MM.1S (cell line): Measurements from ENCODE around the gene IFI30.
A peak's percentile ranks its signal among the peaks of the same experiment; 100 is the strongest.

Experiments used
- DNase-seq: peaks from one replicate; pipeline ENCODE4 v3.0.0-alpha.2; 2015
- H2AFZ ChIP-seq: fragments of 300-600 bp; sonication (generic); 2 replicates; pipeline ENCODE4 v1.6.0; 2016; ENCODE audit warnings: antibody characterized with exemption, low read length
- H3F3A ChIP-seq: fragments of 300-600 bp; sonication (generic); 2 replicates; pipeline ENCODE4 v1.6.1; 2016; ENCODE audit warnings: mild to moderate bottlenecking, antibody characterized with exemption, low read length, moderate library complexity, mixed read lengths; ENCODE audit not compliant: insufficient read depth
- H3K27ac ChIP-seq: fragments of 300-600 bp; sonication (generic); 2 replicates; pipeline ENCODE4 v1.5.1; 2016; ENCODE audit warnings: mild to moderate bottlenecking, low read length
- H3K27me3 ChIP-seq: fragments of 300-600 bp; sonication (generic); replicated peaks from 2 replicates; pipeline ENCODE4 v1.6.0; 2016; ENCODE audit warnings: low read length; ENCODE audit not compliant: insufficient read depth
- H3K36me3 ChIP-seq: fragments of 300-600 bp; sonication (generic); replicated peaks from 2 replicates; pipeline ENCODE4 v1.6.1; 2016; ENCODE audit warnings: mild to moderate bottlenecking, low read length, mixed read lengths; ENCODE audit not compliant: insufficient read depth
- H3K4me1 ChIP-seq: fragments of 300-600 bp; sonication (generic); 2 replicates; pipeline ENCODE4 v1.6.1; 2016; ENCODE audit warnings: low read length, mixed read lengths
- H3K4me2 ChIP-seq: fragments of 300-600 bp; sonication (generic); 2 replicates; pipeline ENCODE4 v1.6.0; 2016; ENCODE audit warnings: low read depth, low read length
- H3K4me3 ChIP-seq: fragments of 300-600 bp; sonication (generic); 2 replicates; pipeline ENCODE4 v1.5.1; 2016; ENCODE audit warnings: low read length, mixed read lengths
- H3K79me2 ChIP-seq: fragments of 300-600 bp; sonication (generic); 2 replicates; pipeline ENCODE4 v1.6.1; 2016; ENCODE audit warnings: mixed run types, low read length, mixed read lengths
- H3K9ac ChIP-seq: fragments of 300-600 bp; sonication (generic); 2 replicates; pipeline ENCODE4 v1.6.1; 2016; ENCODE audit warnings: low read length, mixed read lengths
- H3K9me2 ChIP-seq: fragments of 300-600 bp; sonication (generic); replicated peaks from 2 replicates; pipeline ENCODE4 v1.6.1; 2016; ENCODE audit warnings: mild to moderate bottlenecking, low read length, mixed read lengths; ENCODE audit not compliant: insufficient read depth
- H3K9me3 ChIP-seq: fragments of 300-600 bp; sonication (generic); replicated peaks from 2 replicates; pipeline ENCODE4 v1.6.1; 2016; ENCODE audit warnings: mild to moderate bottlenecking, low read length, mixed read lengths; ENCODE audit not compliant: insufficient read depth
- H4K20me1 ChIP-seq: fragments of 300-600 bp; sonication (generic); 2 replicates; pipeline ENCODE4 v1.6.1; 2016; ENCODE audit warnings: mild to moderate bottlenecking, low read length, moderate library complexity, mixed read lengths; ENCODE audit not compliant: insufficient read depth
- EZH2 ChIP-seq: fragments of 300-600 bp; sonication (generic); optimal IDR thresholded peaks from 2 replicates; pipeline ENCODE3; 2017; ENCODE audit warnings: low read depth, mild to moderate bottlenecking, antibody characterized with exemption, low read length, mixed read lengths
- EZH2phosphoT487 ChIP-seq: fragments of 300-600 bp; sonication (generic); IDR thresholded peaks from 2 replicates; pipeline ENCODE4 v1.6.1; 2018; ENCODE audit warnings: antibody characterized with exemption, low read length
- TF ChIP-seq, protein P1 (sequence below): fragments of 300-600 bp; sonication (generic); IDR thresholded peaks from 2 replicates; pipeline ENCODE4 v1.5.1; 2016; ENCODE audit warnings: antibody characterized with exemption, low read length, mixed read lengths

Gene IFI30

DNA sequence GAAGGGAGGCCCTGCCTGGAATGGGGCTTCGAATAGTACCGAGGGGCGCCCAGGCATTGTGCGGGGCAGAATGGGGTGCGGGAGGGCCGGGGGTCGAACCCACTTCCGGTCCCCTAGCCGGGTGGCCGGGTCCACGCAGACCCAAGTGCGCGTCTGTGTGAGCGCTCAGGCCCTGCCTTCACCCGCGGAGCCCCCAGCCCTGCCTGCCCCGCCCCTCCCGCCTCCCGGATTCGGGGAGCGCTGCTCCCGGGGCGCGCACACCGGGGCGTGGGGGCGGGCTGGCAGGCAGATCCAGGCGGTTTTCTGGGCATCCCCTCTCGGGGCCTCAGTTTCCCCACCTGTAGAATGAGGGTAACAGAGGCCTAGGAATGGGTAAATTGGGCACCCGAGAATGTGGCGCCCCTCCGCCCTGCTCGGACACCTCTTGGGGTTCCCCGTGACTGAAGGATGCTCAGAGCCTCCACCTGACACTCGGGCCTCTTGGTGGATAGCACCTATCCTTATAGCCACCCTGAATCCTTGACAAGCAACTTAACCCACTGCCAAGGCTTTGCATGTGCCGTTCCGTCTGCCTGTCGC is 20.0 kb upstream of the IFI30 start:
- Histone ChIP-seq H3K4me1 (0 out of 2 replicates have a peak, but pooled peaks cover 6% of the 10 kb centered on the region), H3K36me3 (no peaks in the 10 kb centered on the region), H2AFZ (peak overlapping the region; percentile 85), H4K20me1 (no peaks in the 10 kb centered on the region), H3K4me2 (peak overlapping the region; percentile 89), H3K4me3 (peak overlapping the region; percentile 86), H3K9me3 (no peaks in the 10 kb centered on the region), H3K9me2 (no peaks in the 10 kb centered on the region), H3K27ac (no peak overlapping the region; the same call in 1 of the 2 replicates), H3K9ac (peak overlapping the region; percentile 92), H3K27me3 (no peaks in the 10 kb centered on the region), H3F3A (peaks cover 12% of the 10 kb centered on the region), H3K79me2 (peaks cover 14% of the 10 kb centered on the region; the same call in 1 of the 2 replicates)
- TF ChIP-seq EZH2phosphoT487 (no peak), EZH2 (no peak)
- DNase-seq: peak; percentile 9

DNA sequence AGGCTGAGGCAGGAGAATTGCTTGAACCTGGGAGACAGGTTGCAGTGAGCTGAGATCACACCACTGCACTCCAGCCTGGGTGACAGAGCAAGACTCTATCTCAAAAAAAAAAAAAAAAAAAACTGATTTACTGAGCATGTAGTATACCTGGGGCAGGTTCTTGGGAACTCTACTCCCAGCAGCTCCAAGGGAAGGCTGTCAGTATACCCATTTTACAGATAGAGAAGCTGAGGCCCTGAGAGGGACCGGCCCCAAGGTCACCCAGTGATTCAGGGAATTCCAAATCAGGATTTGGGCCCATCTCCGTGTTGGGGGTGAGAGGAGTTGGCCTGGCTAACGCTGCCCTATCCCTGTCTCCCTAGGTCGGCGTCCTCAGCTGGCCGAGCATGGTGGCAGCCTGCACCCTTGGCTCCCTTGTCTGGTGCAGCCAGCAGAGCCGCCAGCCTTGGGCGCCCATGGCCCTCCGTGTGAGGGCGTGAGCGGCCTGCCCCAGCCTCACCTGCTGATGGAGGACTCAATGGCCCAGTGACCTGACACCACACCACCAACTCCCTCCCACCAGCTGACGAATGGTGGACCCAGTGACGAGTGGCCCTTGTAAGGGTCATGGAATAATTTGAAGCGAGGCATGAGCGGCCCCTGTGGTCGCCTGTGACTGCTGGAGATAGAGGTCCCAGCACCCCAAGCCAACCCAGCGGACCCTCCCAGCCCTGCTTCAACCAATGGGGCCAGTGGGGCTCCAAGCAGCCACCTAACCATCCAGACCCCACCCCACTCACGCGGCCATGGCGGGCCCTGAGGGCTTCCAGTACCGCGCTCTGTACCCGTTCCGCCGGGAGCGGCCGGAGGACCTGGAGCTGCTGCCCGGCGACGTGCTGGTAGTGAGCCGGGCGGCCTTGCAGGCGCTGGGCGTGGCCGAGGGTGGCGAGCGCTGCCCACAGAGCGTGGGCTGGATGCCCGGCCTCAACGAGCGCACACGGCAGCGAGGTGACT is 18.2 kb upstream of the IFI30 start:
- no peak for TF ChIP-seq EZH2
- no peak for TF ChIP-seq EZH2phosphoT487
- TF ChIP-seq, protein P1, sequence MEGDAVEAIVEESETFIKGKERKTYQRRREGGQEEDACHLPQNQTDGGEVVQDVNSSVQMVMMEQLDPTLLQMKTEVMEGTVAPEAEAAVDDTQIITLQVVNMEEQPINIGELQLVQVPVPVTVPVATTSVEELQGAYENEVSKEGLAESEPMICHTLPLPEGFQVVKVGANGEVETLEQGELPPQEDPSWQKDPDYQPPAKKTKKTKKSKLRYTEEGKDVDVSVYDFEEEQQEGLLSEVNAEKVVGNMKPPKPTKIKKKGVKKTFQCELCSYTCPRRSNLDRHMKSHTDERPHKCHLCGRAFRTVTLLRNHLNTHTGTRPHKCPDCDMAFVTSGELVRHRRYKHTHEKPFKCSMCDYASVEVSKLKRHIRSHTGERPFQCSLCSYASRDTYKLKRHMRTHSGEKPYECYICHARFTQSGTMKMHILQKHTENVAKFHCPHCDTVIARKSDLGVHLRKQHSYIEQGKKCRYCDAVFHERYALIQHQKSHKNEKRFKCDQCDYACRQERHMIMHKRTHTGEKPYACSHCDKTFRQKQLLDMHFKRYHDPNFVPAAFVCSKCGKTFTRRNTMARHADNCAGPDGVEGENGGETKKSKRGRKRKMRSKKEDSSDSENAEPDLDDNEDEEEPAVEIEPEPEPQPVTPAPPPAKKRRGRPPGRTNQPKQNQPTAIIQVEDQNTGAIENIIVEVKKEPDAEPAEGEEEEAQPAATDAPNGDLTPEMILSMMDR: no peak
- no peak overlapping the region for H3K4me3 ChIP-seq
- no peak overlapping the region for H2AFZ ChIP-seq
- no peaks in the 10 kb centered on the region for H3K9me3 ChIP-seq
- no peak overlapping the region for H3K4me2 ChIP-seq
- H3K27ac ChIP-seq: no peak overlapping the region
- no peak overlapping the region for H3K9ac ChIP-seq
- peaks cover 14% of the 10 kb centered on the region; the same call in 1 of the 2 replicates for H3K79me2 ChIP-seq
- H3F3A ChIP-seq: peaks cover 17% of the 10 kb centered on the region
- H3K9me2 ChIP-seq: no peaks in the 10 kb centered on the region
- no peaks in the 10 kb centered on the region for H3K27me3 ChIP-seq
- H4K20me1 ChIP-seq: no peaks in the 10 kb centered on the region
- DNase-seq: no peak
- H3K36me3 ChIP-seq: no peaks in the 10 kb centered on the region
- H3K4me1 ChIP-seq: 0 out of 2 replicates have a peak, but pooled peaks cover 6% of the 10 kb centered on the region

- Histone ChIP-seq H3F3A (peaks cover 17% of the 10 kb centered on the region), H3K4me1 (0 out of 2 replicates have a peak, but pooled peaks cover 6% of the 10 kb centered on the region), H3K9me2 (no peaks in the 10 kb centered on the region), H3K9ac (no peak overlapping the region), H3K36me3 (no peaks in the 10 kb centered on the region), H3K4me2 (no peak overlapping the region), H3K27ac (no peak overlapping the region), H3K9me3 (no peaks in the 10 kb centered on the region), H3K4me3 (no peak overlapping the region), H2AFZ (no peak overlapping the region), H3K27me3 (no peaks in the 10 kb centered on the region), H3K79me2 (peaks cover 14% of the 10 kb centered on the region; the same call in 1 of the 2 replicates), H4K20me1 (no peaks in the 10 kb centered on the region)
- no peak for DNase-seq
- TF ChIP-seq, protein P1: no peak
- TF ChIP-seq EZH2phosphoT487 (no peak), EZH2 (no peak)
Measured at GRCh38 chr19:18156268-18156667, 17.3 kb upstream of the IFI30 start.
